H1 (cell line): ENCODE data around the gene NUCB1. TPM values are rescaled to one million over a fixed set of nuclear protein-coding genes. Genes with fewer than 3 reads are reported as not detected.

ENCODE experiments used
- ASH2L ChIP-seq: fragments of 200-600, 300-600 bp; sonication (generic); IDR thresholded peaks from one replicate; pipeline ENCODE4 v1.7.1; 2017; ENCODE audit warnings: low read length
- BCL11A ChIP-seq, 2 experiments: IDR thresholded peaks; one replicate each; pipeline ENCODE4 v1.6.1; 2011; ENCODE audit warnings: low read depth in 2 of 2, low read length in 2 of 2, mild to moderate bottlenecking in 2 of 2
- CHD1 ChIP-seq: IDR thresholded peaks from 2 replicates; pipeline ENCODE4 v1.6.1; 2012; ENCODE audit warnings: low read depth, low read length, improper control_type of control experiment
- CHD2 ChIP-seq: IDR thresholded peaks from 2 replicates; pipeline ENCODE4 v1.6.1; 2012; ENCODE audit warnings: low read length, improper control_type of control experiment
- GABPA ChIP-seq: IDR thresholded peaks from 2 replicates; pipeline ENCODE4 v1.6.1; 2011; ENCODE audit warnings: mild to moderate bottlenecking, low read length, moderate library complexity, borderline replicate concordance; ENCODE audit not compliant: insufficient read depth
- GTF2F1 ChIP-seq: IDR thresholded peaks from 2 replicates; pipeline ENCODE4 v1.6.1; 2012; ENCODE audit warnings: low read depth, low read length, improper control_type of control experiment, borderline replicate concordance
- RAD21 ChIP-seq, 2 experiments: IDR thresholded peaks in 1 of 2; conservative IDR thresholded peaks in 1 of 2; 2 replicates each; pipeline ENCODE4 v1.6.1; 2011; ENCODE audit warnings: low read depth in 2 of 2, low read length in 2 of 2, improper control_type of control experiment in 1 of 2, inconsistent platforms in 1 of 2, mild to moderate bottlenecking in 1 of 2, moderate library complexity in 1 of 2
- SAP30 ChIP-seq: fragments of 300-600 bp; sonication (generic); IDR thresholded peaks from 2 replicates; pipeline ENCODE4 v1.7.1; 2012; ENCODE audit warnings: low read length, moderate library complexity, mild to moderate bottlenecking, inconsistent platforms; ENCODE audit not compliant: insufficient read depth, insufficient replicate concordance
- SIN3A ChIP-seq, 2 experiments: IDR thresholded peaks in 1 of 2; conservative IDR thresholded peaks in 1 of 2; 2 replicates each; pipeline ENCODE4 v1.6.1; 2011 to 2012; ENCODE audit warnings: low read length in 2 of 2, improper control_type of control experiment in 1 of 2, low read depth in 1 of 2, mild to moderate bottlenecking in 1 of 2
- SIX5 ChIP-seq: IDR thresholded peaks from 2 replicates; pipeline ENCODE4 v1.6.1; 2011; ENCODE audit warnings: mild to moderate bottlenecking, low read depth, low read length
- polyA plus RNA-seq, 7 experiments: library from polyadenylated mRNA; depleted of rRNA in 3 of 7; stranded (reverse) in 5 of 7; unstranded in 2 of 7; fragments of >200 nt in 5 of 7; fragments of 200-250 nt in 2 of 7; gene quantifications; 1 replicate in 5 of 7; 2 replicates in 1 of 7; 4 replicates in 1 of 7; pipeline versions ENCODE4 v1.2.1 to v1.2.3, GENCODE V29; 2011 to 2013; ENCODE audit warnings: missing spikeins in 2 of 7, mixed read lengths in 2 of 7
- total RNA-seq: library from RNA; stranded (reverse); fragmentation: NEBNext Ultra II Directional; extraction: Animal tissue kit (Norgen Biotek cat#: 25700); gene quantifications from 2 replicates; pipeline ENCODE4 v1.2.1, GENCODE V29; 2021

NUCB1 gene
- total and polyA plus RNA-seq, 2 of the 8 experiments (the other 6 are each of a cell fraction or from before 2014, with no cell fraction given): 111 to 121 TPM

DNA sequence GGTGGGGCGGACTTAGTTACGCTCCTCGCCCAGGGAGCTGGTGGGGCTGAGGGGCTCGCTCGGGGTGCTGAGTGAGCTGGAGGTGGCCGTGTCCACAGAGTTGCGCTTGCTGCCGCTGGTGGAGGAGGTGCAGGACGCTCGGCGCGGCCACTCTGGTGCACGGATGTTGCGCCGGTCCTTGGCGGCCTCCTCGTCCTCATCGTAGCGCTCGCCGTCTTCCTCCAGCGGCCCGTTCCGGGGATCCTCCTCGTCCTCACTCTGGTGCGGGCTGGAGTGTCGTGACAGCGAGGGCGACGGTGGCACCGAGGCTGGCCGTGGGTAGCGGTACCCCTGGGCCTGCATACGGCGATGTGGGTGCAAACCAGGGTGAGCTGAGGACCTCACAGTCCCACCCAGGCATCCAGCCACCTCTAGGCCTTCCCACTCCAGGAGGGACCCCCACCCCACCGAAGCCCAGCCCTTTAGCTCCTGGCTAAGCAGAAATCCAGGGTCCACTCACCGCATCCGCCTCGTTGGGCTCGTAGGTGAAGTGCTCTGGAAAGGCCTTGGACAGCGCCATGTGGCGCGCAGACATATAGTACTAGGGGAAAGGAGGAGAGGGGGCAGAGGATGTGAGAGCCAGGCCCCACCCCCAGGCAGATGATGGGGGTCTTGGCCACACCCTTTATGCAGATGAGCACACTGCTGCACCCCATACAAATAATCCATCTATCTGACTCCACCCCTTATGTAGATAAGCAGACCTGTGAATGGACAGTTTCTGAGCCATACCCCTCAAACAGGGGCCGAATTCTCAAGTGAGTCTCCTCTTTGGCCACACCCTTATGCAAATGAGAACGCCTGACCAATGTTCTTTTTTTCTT lies 69.4 kb downstream of the NUCB1 start (continued):
- TF ChIP-seq BCL11A (IDR thresholded peaks at IDR 0.05; ENCODE audit: low read depth in 2 of 2, low read length in 2 of 2) (no peak), SIX5 (no peak), GTF2F1 (no peak), RAD21 (IDR thresholded peaks at IDR 0.05 in 1 of 2, conservative IDR thresholded peaks at IDR 0.05 in 1 of 2; ENCODE audit: low read depth in 2 of 2, low read length in 2 of 2) (no peak), GABPA (no peak), CHD2 (no peak), CHD1 (no peak), SAP30 (no peak), SIN3A (conservative IDR thresholded peaks at IDR 0.05 in 1 of 2, IDR thresholded peaks at IDR 0.05 in 1 of 2; ENCODE audit: low read depth in 1 of 2, low read length in 2 of 2) (no peak), ASH2L (no peak)
